VCaP (cell line): ENCODE measurements around the gene SLC45A1.

Source experiments
- H3K27ac ChIP-seq: fragments of 450-650 bp; 2 replicates; pipeline ENCODE4 v1.5.1; 2017
- TF ChIP-seq, protein P1 (sequence below): fragments of 450-650 bp; conservative IDR thresholded peaks from 2 replicates; pipeline ENCODE4 v1.5.1; 2017; ENCODE audit warnings: mild to moderate bottlenecking, moderate library complexity

Gene SLC45A1

DNA sequence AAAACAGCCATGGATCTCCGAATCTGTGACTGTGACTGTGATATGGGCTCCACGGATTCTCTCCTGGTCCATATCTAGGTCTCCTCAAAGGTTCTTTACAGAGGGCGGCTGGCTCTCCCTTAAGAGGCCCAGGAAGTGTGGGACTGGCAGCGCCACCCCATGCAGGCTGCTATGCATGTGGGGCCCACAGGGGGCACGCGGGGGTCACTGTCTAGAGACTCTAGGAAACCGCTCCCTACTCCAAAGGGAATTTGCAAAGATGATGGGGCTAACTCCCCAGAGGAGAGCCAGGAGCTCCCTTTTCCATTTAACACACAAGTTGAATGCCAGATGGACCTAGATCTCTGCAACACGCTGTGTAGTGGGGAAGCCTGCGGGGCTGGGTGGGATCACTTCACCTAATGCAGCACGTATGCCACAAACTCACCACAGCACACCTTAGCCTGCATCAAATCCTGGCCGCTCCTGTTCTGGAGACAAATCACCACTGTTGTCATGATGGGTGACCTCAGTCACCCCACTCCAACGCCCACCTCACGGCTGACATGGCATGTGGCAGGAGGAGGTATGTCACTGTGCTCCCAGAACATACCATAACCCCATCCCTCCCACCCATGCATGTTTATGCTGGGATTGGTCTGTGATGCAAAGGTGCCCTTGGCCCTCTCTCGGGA lies 61.7 kb downstream of the SLC45A1 start:
- H3K27ac ChIP-seq = peak overlapping the region; percentile 45
- TF ChIP-seq, protein P1, sequence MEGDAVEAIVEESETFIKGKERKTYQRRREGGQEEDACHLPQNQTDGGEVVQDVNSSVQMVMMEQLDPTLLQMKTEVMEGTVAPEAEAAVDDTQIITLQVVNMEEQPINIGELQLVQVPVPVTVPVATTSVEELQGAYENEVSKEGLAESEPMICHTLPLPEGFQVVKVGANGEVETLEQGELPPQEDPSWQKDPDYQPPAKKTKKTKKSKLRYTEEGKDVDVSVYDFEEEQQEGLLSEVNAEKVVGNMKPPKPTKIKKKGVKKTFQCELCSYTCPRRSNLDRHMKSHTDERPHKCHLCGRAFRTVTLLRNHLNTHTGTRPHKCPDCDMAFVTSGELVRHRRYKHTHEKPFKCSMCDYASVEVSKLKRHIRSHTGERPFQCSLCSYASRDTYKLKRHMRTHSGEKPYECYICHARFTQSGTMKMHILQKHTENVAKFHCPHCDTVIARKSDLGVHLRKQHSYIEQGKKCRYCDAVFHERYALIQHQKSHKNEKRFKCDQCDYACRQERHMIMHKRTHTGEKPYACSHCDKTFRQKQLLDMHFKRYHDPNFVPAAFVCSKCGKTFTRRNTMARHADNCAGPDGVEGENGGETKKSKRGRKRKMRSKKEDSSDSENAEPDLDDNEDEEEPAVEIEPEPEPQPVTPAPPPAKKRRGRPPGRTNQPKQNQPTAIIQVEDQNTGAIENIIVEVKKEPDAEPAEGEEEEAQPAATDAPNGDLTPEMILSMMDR = no peak

DNA sequence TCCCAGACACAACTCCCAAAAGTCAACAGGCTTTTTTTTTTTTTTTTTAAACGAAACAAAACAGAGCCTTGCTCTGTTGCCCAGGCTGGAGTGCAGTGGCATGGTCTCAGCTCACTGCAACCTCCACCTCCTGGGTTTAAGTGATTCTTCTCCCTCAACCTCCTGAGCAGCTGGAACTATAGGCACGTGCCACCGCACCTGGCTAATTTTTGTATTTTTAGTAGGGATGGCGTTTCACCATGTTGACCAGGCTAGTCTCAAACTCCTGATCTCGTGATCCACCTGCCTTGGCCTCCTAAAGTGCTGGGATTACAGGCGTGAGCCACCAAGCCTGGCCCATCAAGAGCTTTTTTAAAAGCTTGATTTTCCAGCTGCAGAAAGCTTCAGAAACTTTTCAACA lies 62.4 kb downstream of the SLC45A1 start:
- peak overlapping the region; percentile 45; the same call in 1 of the 2 replicates for H3K27ac ChIP-seq

DNA sequence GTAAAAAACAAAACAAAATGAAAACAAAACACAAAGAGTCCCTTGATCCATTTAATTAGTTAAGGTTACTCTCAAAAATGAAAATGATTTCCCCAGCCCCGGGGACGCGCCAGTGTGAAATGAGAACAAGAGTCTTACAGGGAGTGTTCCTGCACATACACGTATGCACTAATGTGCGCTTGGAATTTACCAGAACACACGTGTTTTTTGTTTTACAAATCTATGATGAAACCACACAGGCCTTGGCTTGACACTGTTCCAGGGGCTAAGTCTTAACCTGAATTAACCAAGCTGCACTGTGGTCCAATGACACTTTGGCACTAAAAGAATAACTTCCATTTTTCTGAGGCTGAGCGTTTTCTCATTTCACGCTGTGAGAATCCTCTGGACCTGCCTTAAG lies 63.7 kb downstream of the SLC45A1 start:
- TF ChIP-seq, protein P1 = no peak
- H3K27ac ChIP-seq = peak overlapping the region; percentile 44; the same call in 1 of the 2 replicates

DNA sequence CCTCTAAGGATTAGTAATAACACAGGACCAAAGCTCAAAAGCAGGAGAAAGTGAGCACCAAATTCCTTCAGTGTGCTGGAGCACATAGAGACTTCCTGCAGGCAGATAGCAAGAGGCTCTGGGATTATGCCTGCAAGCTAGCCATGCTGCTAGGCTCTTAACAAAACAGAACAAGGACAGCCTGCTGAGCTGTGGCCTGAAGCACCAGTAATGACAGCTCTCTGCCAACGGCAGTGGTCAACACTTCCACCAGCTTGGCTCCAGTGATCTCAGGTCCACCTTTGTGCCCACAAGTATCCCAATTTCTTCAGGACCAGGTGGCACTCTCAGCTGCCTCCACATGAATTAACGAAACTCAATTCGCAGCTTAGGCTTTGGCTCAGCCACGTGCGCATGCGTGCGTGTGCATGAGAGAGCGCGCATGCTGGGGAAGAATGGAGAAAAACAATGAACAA lies 64.2 kb downstream of the SLC45A1 start:
- TF ChIP-seq, protein P1 = no peak
- H3K27ac ChIP-seq = peak overlapping the region; percentile 44

DNA sequence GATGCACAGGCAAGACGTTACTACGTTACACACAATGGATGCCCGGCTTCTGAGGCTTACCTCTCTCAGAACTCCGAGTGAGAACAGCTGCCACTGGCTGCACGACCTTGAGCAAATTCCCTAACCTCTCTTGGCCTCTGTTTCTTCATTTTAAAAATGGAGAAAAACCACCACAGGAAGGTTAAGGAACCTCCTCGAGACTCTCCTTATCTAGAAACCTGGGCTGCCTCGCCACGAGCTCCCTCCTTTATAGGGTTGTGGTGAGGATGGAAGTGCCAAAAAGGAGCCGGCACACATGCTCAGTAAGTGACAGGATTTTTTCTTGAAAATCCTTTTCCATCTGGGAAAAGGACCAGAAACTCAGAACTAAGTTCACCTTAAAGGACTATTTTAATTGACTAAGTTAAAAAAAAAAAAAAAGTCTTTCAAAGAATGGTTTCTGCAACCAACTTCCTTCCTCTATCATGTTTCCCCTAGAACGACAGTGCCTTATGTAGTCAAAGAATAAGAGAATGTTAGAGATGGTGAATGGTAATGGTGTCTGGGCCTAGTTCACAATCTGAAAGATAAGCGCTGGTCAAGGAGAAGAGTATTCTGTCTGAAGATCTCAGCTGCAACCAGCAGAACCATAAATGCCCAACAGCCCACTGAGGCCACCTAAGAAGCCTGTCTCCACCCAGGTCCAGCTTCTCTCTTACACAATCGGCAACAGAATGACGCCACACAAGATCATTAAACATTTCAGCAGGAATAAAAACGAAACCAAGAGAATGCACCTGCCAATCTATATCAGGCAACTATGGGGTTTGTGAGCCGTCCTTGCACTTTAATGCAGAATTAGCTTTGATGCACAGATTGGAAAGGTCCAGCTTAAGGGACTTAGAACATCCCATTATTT lies 64.9 kb downstream of the SLC45A1 start:
- TF ChIP-seq, protein P1 = no peak
- peak overlapping the region; percentile 44 for H3K27ac ChIP-seq

DNA sequence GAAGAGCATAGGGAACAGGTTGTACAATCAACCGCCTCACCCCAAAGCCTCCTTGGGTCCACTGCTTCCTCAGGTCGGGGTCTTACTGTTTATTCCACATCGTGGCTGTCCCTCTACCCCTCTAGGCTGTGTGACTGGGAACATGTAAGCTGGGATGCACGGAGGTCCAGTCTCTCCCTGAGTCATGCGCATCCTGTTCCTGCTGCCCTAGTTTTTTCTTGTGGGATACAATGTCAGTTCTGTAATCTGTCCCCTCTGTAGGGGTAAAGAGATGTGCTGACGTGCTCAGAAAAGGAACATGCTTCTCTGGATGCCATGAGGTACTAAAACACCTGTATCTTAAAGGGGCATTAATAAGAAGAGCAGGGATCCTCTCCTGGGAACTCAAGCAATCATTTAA lies 66.2 kb downstream of the SLC45A1 start:
- TF ChIP-seq, protein P1 = no peak
- no peak overlapping the region for H3K27ac ChIP-seq

DNA sequence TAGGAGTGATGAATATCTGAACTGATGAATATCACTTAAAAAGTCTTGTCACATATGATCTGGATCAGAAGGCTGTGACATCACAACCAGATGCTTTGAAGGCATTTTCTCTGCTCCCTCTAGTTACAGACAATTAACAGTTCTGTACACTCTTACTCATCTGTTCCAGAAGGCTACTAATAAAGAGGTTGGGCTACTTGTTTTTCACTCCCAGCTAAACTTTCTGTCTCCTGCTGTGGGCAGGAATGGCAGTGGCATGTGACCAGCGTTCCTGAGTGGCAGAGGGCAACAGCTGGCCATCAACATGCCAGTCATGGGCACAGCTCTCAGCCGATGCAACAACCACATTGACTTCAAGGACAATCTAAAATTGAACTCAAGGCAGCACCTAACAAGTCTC lies 66.7 kb downstream of the SLC45A1 start:
- TF ChIP-seq, protein P1 = no peak
- no peak overlapping the region for H3K27ac ChIP-seq
